OCI-LY3 (cell line): Measurements from ENCODE around the gene POLK.

Experiments used
- EZH2phosphoT487 ChIP-seq: fragments of 200-600 bp; shearing (Covaris generic); IDR thresholded peaks from 2 replicates; pipeline ENCODE4 v1.6.1; 2018; ENCODE audit warnings: antibody characterized with exemption, mixed run types, low read depth
- TF ChIP-seq, protein P1 (sequence below): fragments of 200-600, 300-600 bp; sonication (generic); IDR thresholded peaks from 2 replicates; pipeline ENCODE4 v1.5.1; 2014; ENCODE audit warnings: antibody characterized with exemption, low read length, low read depth

GRCh38 chr5:75574791-75575190 lies 63.1 kb downstream of the POLK start:
- TF ChIP-seq, protein P1, sequence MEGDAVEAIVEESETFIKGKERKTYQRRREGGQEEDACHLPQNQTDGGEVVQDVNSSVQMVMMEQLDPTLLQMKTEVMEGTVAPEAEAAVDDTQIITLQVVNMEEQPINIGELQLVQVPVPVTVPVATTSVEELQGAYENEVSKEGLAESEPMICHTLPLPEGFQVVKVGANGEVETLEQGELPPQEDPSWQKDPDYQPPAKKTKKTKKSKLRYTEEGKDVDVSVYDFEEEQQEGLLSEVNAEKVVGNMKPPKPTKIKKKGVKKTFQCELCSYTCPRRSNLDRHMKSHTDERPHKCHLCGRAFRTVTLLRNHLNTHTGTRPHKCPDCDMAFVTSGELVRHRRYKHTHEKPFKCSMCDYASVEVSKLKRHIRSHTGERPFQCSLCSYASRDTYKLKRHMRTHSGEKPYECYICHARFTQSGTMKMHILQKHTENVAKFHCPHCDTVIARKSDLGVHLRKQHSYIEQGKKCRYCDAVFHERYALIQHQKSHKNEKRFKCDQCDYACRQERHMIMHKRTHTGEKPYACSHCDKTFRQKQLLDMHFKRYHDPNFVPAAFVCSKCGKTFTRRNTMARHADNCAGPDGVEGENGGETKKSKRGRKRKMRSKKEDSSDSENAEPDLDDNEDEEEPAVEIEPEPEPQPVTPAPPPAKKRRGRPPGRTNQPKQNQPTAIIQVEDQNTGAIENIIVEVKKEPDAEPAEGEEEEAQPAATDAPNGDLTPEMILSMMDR = no peak
- TF ChIP-seq EZH2phosphoT487 = no peak
